WERI-Rb-1 (cell line): ENCODE measurements around the gene SLC24A5.

Experiments used
- DNase-seq: peaks from one replicate; pipeline ENCODE4 v3.0.0-alpha.2; 2020
- H3K27ac ChIP-seq: fragments of 250-450 bp; sonication (Bioruptor Pico); 2 replicates; pipeline ENCODE4 v1.5.1; 2020; ENCODE audit warnings: mild to moderate bottlenecking, moderate library complexity
- H3K27me3 ChIP-seq: fragments of 250-450 bp; sonication (Bioruptor Pico); 2 replicates; pipeline ENCODE4 v1.5.1; 2021; ENCODE audit warnings: mild to moderate bottlenecking, low read depth, moderate library complexity; ENCODE audit not compliant: insufficient read depth, severe bottlenecking
- H3K36me3 ChIP-seq: fragments of 250-450 bp; sonication (Bioruptor Pico); 2 replicates; pipeline ENCODE4 v1.5.1; 2020; ENCODE audit warnings: mild to moderate bottlenecking, moderate library complexity
- H3K4me3 ChIP-seq: 2 replicates; pipeline ENCODE4 v1.5.1; 2011; ENCODE audit warnings: low read depth, mild to moderate bottlenecking, control low read depth, low read length
- H3K9me3 ChIP-seq: fragments of 250-450 bp; sonication (Bioruptor Pico); 2 replicates; pipeline ENCODE4 v1.5.1; 2021; ENCODE audit warnings: mild to moderate bottlenecking, moderate library complexity; ENCODE audit not compliant: severe bottlenecking
- CTCF ChIP-seq: IDR thresholded peaks from 2 replicates; pipeline ENCODE4 v1.5.1; 2011; ENCODE audit warnings: low read depth, mild to moderate bottlenecking, control low read depth, inconsistent platforms, low read length

SLC24A5 gene

GRCh38 chr15:48186271-48186670, 65.5 kb downstream of the SLC24A5 start:
- H3K4me3 ChIP-seq, result no peak overlapping the region
- DNase-seq, result no peak
- no peaks in the 10 kb centered on the region for H3K9me3 ChIP-seq
- no peaks in the 10 kb centered on the region for H3K27me3 ChIP-seq
- H3K36me3 ChIP-seq, result no peaks in the 10 kb centered on the region
- no peak for TF ChIP-seq CTCF
- no peak overlapping the region for H3K27ac ChIP-seq

- Histone ChIP-seq H3K36me3 (no peaks in the 10 kb centered on the region), H3K27me3 (no peaks in the 10 kb centered on the region), H3K4me3 (no peak overlapping the region), H3K9me3 (no peaks in the 10 kb centered on the region), H3K27ac (no peak overlapping the region)
- no peak for DNase-seq
- no peak for TF ChIP-seq CTCF
Measured at GRCh38 chr15:48190932-48191573, 70.3 kb downstream of the SLC24A5 start.

GRCh38 chr15:48191574-48192225, 70.9 kb downstream of the SLC24A5 start, which contains the start of gene CTXN2:
CTXN2 (plus strand) TSS chr15:48191665; CDS start chr15:48201301, 9,636 bp downstream.
- Histone ChIP-seq H3K27ac (no peak within 1 kb of the TSS), H3K36me3 (no peaks in the 10 kb centered on the region), H3K27me3 (no peaks in the 10 kb centered on the region), H3K4me3 (no peak within 1 kb of the TSS), H3K9me3 (no peaks in the 10 kb centered on the region)
- no peak for TF ChIP-seq CTCF
- DNase-seq, result no peak
